Panc1 (cell line): Measurements from ENCODE around the gene TOB1. TPM values are rescaled to one million over a fixed set of nuclear protein-coding genes. Genes with fewer than 3 reads are reported as not detected.

Experiments used
- ATAC-seq: fragments of 200-7000 bp; cut with Tn5 transposase; 2 replicates; pipeline ENCODE4 v1.9.1; 2020; ENCODE audit warnings: mild to moderate bottlenecking, moderate library complexity
- BruUV-seq: library from RNA; stranded (reverse); fragments of 400-500 nt; replicated peaks from 2 replicates; lab custom pipeline; 2021; lab: Mats Ljungman, UMichigan
- CTCF ChIA-PET: fragments of 300-600 bp; sonication (Branson Sonifier 250); formaldehyde crosslinking; loops from one replicate; lab custom pipeline; 2022; ENCODE audit warnings: antibody characterized with exemption; lab: Charles Lee
- POLR2A ChIA-PET: fragments of 300-600 bp; sonication (Branson Sonifier 250); formaldehyde crosslinking; loops from one replicate; lab custom pipeline; 2022; ENCODE audit warnings: antibody characterized with exemption; lab: Charles Lee
- DNase-seq: peaks from one replicate; pipeline ENCODE4 v3.0.0-alpha.2; 2010; ENCODE audit warnings: low read depth, low spot score
- H3K27ac ChIP-seq: 2 replicates; pipeline ENCODE4 v1.5.1; 2011; ENCODE audit warnings: mild to moderate bottlenecking, low read length, inconsistent platforms
- H3K27me3 ChIP-seq: fragments of 200-500 bp; sonication (Bioruptor generic); 2 replicates; pipeline ENCODE4 v1.6.0; 2014; ENCODE audit warnings: low read length, inconsistent platforms; ENCODE audit not compliant: control insufficient read depth, insufficient read depth
- H3K36me3 ChIP-seq: fragments of 200-500 bp; sonication (Bioruptor generic); 2 replicates; pipeline ENCODE4 v1.5.1; 2014; ENCODE audit warnings: inconsistent platforms, mild to moderate bottlenecking, low read length, moderate library complexity; ENCODE audit not compliant: control insufficient read depth, insufficient read depth
- H3K4me1 ChIP-seq: 2 replicates; pipeline ENCODE4 v1.5.1; 2011; ENCODE audit warnings: inconsistent platforms, mild to moderate bottlenecking, low read length, moderate library complexity; ENCODE audit not compliant: control insufficient read depth, insufficient read depth
- H3K4me3 ChIP-seq, 2 experiments: 2 replicates each; pipeline ENCODE4 v1.5.1; 2011 to 2012; ENCODE audit warnings: low read depth in 2 of 2, low read length in 2 of 2, mild to moderate bottlenecking in 2 of 2, inconsistent platforms in 1 of 2, moderate library complexity in 1 of 2
- H3K9me3 ChIP-seq: fragments of 200-500 bp; sonication (Bioruptor generic); 2 replicates; pipeline ENCODE4 v1.5.1; 2014; ENCODE audit warnings: low read depth, mild to moderate bottlenecking, inconsistent platforms, low read length, moderate library complexity; ENCODE audit not compliant: control insufficient read depth, insufficient read depth
- CTCF ChIP-seq: fragments of 450-650 bp; IDR thresholded peaks from 2 replicates; pipeline ENCODE4 v1.5.1; 2017; ENCODE audit warnings: mild to moderate bottlenecking
- POLR2AphosphoS5 ChIP-seq: IDR thresholded peaks from 2 replicates; pipeline ENCODE4 v1.6.1; 2012; ENCODE audit warnings: mild to moderate bottlenecking, low read depth, low read length, moderate library complexity
- SIN3A ChIP-seq: IDR thresholded peaks from 2 replicates; pipeline ENCODE4 v1.6.1; 2012; ENCODE audit warnings: low read depth, mild to moderate bottlenecking, low read length, moderate library complexity, borderline replicate concordance; ENCODE audit not compliant: insufficient read depth
- TCF7L2 ChIP-seq: IDR thresholded peaks from 2 replicates; pipeline ENCODE4 v1.6.1; 2011; ENCODE audit warnings: mild to moderate bottlenecking, low read depth, low read length, inconsistent platforms
- in situ Hi-C: cut with HindIII; loops from 2 replicates; pipeline ENCODE4 v1.10.0; 2016; ENCODE audit warnings: low sequenced_read_pairs, low pct_unique_long_range_greater_than_20kb
- intact Hi-C: fragments of 100-400 bp; cut with micrococcal nuclease; formaldehyde crosslinking; loops from one replicate; pipeline ENCODE4 v1.10.0; 2022; ENCODE audit not compliant: unreplicated experiment
- total RNA-seq: library from RNA; stranded (reverse); gene quantifications from one replicate; pipeline ENCODE4 v1.2.1, GENCODE V29; 2021; ENCODE audit not compliant: unreplicated experiment
- TF ChIP-seq, protein P1 (sequence below), 2 experiments: IDR thresholded peaks; 2 replicates each; pipeline ENCODE4 v1.6.1; 2011 to 2012; ENCODE audit warnings: low read depth in 2 of 2, control low read depth in 1 of 2, low read length in 1 of 2, mild to moderate bottlenecking in 1 of 2, moderate library complexity in 1 of 2; ENCODE audit not compliant: insufficient read depth in 1 of 2

Gene TOB1
- total RNA-seq, 1 experiment from 2014 or later = 117 TPM

- H3K27me3 ChIP-seq = no peaks in the 10 kb centered on the region
- intact Hi-C loops = no loop called here
- no peak overlapping the region for H3K4me3 ChIP-seq
- no peaks in the 10 kb centered on the region for H3K36me3 ChIP-seq
- CTCF ChIA-PET = no interaction called here
- in situ Hi-C loops = no loop called here
- peaks cover 8% of the 10 kb centered on the region for H3K4me1 ChIP-seq
- BruUV-seq = no TSS peak
- no peak for TF ChIP-seq POLR2AphosphoS5
- TF ChIP-seq, protein P1, sequence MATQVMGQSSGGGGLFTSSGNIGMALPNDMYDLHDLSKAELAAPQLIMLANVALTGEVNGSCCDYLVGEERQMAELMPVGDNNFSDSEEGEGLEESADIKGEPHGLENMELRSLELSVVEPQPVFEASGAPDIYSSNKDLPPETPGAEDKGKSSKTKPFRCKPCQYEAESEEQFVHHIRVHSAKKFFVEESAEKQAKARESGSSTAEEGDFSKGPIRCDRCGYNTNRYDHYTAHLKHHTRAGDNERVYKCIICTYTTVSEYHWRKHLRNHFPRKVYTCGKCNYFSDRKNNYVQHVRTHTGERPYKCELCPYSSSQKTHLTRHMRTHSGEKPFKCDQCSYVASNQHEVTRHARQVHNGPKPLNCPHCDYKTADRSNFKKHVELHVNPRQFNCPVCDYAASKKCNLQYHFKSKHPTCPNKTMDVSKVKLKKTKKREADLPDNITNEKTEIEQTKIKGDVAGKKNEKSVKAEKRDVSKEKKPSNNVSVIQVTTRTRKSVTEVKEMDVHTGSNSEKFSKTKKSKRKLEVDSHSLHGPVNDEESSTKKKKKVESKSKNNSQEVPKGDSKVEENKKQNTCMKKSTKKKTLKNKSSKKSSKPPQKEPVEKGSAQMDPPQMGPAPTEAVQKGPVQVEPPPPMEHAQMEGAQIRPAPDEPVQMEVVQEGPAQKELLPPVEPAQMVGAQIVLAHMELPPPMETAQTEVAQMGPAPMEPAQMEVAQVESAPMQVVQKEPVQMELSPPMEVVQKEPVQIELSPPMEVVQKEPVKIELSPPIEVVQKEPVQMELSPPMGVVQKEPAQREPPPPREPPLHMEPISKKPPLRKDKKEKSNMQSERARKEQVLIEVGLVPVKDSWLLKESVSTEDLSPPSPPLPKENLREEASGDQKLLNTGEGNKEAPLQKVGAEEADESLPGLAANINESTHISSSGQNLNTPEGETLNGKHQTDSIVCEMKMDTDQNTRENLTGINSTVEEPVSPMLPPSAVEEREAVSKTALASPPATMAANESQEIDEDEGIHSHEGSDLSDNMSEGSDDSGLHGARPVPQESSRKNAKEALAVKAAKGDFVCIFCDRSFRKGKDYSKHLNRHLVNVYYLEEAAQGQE (IDR thresholded peaks at IDR 0.05; ENCODE audit: insufficient read depth in 1 of 2, low read depth in 2 of 2, low read length in 1 of 2) = no peak
- no peak for TF ChIP-seq TCF7L2
- TF ChIP-seq CTCF = no peak
- TF ChIP-seq SIN3A = no peak
- H3K27ac ChIP-seq = no peak overlapping the region
- POLR2A ChIA-PET = no interaction called here
- no peaks in the 10 kb centered on the region for H3K9me3 ChIP-seq
- DNase-seq = no peak
- ATAC-seq = no peak
Observed at GRCh38 chr17:50872710-50873424, 6.7 kb upstream of the TOB1 start.

DNA sequence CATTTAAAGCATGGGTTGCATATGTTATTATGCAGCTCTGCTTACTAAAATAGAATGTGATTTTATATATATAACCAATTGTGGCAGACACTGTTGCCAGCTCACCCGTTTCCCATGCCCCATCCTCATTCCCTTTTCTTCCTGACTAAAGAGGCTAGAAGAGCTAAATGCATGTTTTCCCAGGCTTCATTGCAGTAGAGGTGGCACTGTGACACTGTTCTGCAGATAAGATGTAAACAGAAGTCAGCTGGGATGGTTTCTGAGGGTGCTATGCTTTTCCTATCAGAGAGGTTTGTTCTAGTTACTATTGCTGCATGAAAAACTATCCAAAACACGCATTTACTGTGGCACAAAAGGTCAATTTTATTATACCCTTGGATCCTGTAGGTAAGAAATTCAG lies 5.7 kb upstream of the TOB1 start:
- Histone ChIP-seq H3K27ac (no peak overlapping the region), H3K27me3 (no peaks in the 10 kb centered on the region), H3K9me3 (no peaks in the 10 kb centered on the region), H3K36me3 (no peaks in the 10 kb centered on the region), H3K4me1 (peaks cover 8% of the 10 kb centered on the region), H3K4me3 (no peak overlapping the region)
- in situ Hi-C loops = no loop called here
- ChIA-PET CTCF (no interaction called here), POLR2A (interaction anchor here (0.5 kb wide), 1 partner anchor 85 kb away, joined by 3 read pairs; no protein-coding TSS in a partner anchor)
- ATAC-seq (no peak), DNase-seq (no peak)
- intact Hi-C loops = no loop called here
- no peak for TF ChIP-seq POLR2AphosphoS5
- TF ChIP-seq CTCF = no peak
- TF ChIP-seq SIN3A = no peak
- no peak for TF ChIP-seq TCF7L2
- TF ChIP-seq, protein P1 (IDR thresholded peaks at IDR 0.05; ENCODE audit: insufficient read depth in 1 of 2, low read depth in 2 of 2, low read length in 1 of 2) = no peak
- no TSS peak for BruUV-seq
